Renal cortex interstitium (tissue), 11 donors: ENCODE results near the gene CDIPT. TPM values are rescaled to one million over a fixed set of nuclear protein-coding genes. Genes with fewer than 3 reads are reported as not detected.
"Not testable (repeated sequence)": the region's sequence is repeated elsewhere in the genome, so short reads cannot be mapped to it uniquely, and the experiment has no call there.

ENCODE experiments used
- DNase-seq, 11 donors: peaks; one replicate each; pipeline ENCODE4 v3.0.0-alpha.2; 2013; ENCODE audit warnings: low read depth in 9 of 11, low spot score in 4 of 11; ENCODE audit errors: extremely low read depth in 1 of 11
- polyA plus RNA-seq, 3 donors: library from polyadenylated mRNA; unstranded; fragments of 120-200 nt; gene quantifications; one replicate each; pipeline ENCODE4 v1.2.1, GENCODE V29; 2013; ENCODE audit not compliant: insufficient read length in 3 of 3

The CDIPT gene
- polyA plus RNA-seq, 3 donors: 83.8 to 110 (median 108) TPM

- no peak for DNase-seq
Observed at GRCh38 chr16:29875206-29875605, 12.2 kb upstream of the CDIPT start.

- no peak for DNase-seq
Observed at GRCh38 chr16:29873319-29873718, 10.3 kb upstream of the CDIPT start.

DNA sequence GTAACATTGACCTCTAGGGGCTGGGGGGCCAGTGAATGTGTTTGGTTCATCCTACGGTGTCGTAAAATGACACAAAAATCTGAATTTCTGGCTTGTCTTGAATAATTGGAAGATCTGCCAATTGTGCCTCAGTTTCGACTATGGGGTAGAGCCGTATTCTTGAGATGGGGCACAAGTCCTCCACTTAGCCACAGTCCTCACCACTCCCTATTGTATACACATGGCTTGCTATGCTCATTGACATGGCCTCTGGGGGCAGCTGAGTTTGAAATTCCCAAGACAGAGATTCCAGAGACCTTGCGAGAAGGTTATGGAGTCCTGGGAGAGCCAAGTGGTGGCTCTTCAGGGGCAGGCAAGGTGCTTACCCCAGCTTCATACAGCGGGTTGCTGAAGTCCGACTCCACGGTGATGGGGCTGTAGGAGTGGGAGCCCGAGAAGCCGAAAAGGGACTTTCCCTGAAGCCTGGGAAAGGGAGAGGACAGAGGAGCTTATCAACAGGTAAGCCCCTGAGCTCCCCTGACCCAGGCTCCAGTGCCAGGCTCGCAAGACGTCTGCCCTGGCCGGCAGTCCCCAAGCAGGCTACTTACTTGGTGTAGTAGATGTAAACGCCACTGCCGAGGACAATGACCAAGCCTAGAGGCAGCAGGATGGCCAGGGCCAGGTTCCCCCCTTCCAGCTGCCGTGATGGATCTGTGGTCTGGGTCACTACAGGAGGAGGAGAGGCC lies 9.0 kb upstream of the CDIPT start:
- DNase-seq: no peak

- DNase-seq: not testable (repeated sequence)
Observed at GRCh38 chr16:29869067-29869466, 6.0 kb upstream of the CDIPT start.

DNA sequence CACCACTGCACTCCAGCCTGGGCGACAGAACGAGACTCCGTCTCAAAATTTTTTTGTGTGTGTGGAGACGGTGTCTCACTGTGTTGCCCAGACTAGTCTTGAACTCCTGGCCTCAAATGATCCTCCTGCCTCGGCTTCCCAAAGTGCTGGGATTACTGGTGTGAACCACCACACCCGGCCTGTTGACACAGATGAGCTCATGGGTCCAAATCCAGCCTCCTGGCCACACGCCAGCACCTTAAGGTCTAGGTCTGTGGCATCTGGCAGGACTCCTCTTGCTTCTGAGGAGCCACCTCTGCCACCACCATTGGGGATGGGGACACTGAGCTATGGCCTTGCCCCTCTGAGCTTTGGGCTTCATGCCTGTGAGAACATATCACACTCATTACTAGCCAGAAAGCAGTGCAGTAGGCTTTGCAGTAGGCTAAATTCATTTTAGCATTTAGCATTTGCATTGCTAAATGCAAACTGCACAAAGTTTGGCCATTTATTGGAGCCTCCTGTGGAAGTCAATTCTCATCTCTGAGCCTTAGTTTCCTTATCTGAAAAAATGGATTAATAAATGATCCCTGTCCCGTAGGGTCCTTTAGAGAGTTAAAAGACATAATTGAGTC lies 5.5 kb upstream of the CDIPT start:
- DNase-seq: no peak

GRCh38 chr16:29864205-29864604 lies 1.2 kb upstream of the CDIPT start:
- no peak for DNase-seq

DNA sequence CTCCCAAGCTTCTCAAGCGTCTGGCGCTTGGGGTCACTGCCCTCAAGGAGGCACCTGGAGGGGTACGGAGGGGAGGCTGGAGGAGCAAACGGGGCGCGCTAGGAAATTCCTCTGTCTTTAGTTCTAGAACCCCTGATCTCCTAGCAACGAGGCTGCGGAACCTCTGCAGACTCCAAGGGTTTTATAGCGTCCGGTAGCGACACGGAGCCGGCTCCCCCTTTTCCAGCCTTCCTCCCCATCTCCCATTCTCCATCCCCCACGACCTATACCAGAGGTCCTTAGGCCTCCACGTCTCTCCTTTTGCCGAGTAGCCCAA lies 601 bp upstream of the CDIPT start:
- no peak for DNase-seq

- DNase-seq: peak in 2 of 11 donors; percentile 18 to 20
Observed at GRCh38 chr16:29862383-29862883, 593 bp downstream of the CDIPT start.

DNA sequence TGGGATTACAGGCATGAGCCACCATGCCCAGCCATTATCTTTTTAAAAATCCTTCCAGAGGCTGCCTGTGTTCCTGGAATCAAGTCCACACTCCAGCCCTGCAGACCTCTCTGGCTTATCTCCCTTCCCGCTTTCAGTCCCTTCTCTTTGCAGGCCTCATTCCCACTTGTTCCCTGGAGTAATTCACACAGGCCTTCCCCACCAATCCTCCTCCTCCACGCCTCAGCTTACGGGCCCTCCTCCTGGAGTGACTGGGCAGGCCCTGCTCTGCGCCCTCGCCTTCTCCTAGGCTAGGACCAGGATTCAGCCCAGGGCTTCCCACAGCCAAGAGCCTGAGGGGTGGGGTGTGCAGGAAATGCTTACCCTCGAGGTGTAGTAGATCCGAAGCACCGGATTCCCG lies 2.8 kb downstream of the CDIPT start:
- DNase-seq: no peak

GRCh38 chr16:29858974-29859373 lies 4.1 kb downstream of the CDIPT start:
- DNase-seq: no peak

- DNase-seq: no peak
Observed at GRCh38 chr16:29858149-29858849, 4.7 kb downstream of the CDIPT start.

GRCh38 chr16:29857133-29857760 lies 5.8 kb downstream of the CDIPT start:
- DNase-seq: no peak

- no peak for DNase-seq
Observed at GRCh38 chr16:29854520-29855100, 8.4 kb downstream of the CDIPT start.

- peak in 3 of 11 donors; percentile 17 to 48 (median 34) for DNase-seq
Observed at GRCh38 chr16:29852654-29853053, 10.4 kb downstream of the CDIPT start.

DNA sequence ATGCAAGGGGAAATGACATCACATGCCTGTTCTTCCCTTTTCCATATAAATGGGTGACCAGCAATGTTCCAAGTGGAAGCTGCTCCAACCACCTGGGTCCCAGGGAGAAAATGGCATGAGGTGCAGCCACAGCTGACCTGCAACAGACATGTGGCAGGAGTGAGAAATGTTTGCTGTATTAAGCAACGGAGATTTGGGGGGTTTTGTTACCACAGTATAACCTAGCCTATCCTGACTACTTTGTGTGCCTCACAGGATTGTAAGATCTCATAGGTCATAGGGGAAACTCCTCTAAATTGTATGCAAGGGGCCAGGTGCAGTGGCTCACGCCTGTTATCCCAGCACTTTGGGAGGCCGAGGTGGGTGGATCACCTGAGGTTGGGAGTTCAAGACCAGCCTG lies 12.0 kb downstream of the CDIPT start:
- no peak for DNase-seq

GRCh38 chr16:29849505-29849904 lies 13.5 kb downstream of the CDIPT start:
- peak in 4 of 11 donors; percentile 8 to 39 (median 24) for DNase-seq

GRCh38 chr16:29848420-29849297 lies 14.4 kb downstream of the CDIPT start:
- DNase-seq: peak in 4 of 11 donors; percentile 13 to 20 (median 16)

- DNase-seq: no peak
Observed at GRCh38 chr16:29845656-29846055, 17.4 kb downstream of the CDIPT start.
